D341Med (cell line): ENCODE measurements around the gene PNCK.
"Not testable (repeated sequence)": the region's sequence is repeated elsewhere in the genome, so short reads cannot be mapped to it uniquely, and the experiment has no call there.

ENCODE experiments used
- DNase-seq: peaks from one replicate; pipeline ENCODE4 v3.0.0; 2012; ENCODE audit warnings: low spot score

Gene PNCK

DNA sequence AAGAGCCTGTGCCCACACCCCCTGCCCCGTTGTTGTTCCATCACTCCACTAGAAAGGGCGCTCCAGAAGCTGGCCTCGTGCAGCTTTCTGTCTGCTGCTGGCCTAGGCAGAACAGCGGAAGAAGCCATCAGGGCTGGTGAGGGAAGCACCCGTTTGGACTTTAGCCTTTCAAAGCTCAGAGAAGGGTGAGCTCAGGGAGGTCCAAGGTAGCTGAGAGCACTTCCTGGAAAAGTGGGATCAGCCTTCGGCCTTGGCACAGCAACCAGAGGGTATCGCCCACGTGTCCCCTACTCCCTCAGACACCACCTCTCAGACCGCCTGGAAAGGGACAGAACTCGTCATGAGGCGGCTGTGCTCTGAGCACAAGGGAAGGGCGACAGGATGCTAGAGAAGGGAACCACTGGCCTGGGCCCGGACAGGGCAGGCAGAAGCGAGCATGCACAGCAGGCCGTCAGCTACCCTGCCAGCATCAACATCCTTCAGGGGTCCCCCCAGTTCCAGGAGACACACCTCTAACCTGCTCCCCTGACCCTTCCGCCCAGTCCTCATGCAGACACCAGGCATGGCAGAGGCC is 25.7 kb upstream of the PNCK start:
- DNase-seq = not testable (repeated sequence)

- DNase-seq = no peak
Observed at GRCh38 chrX:153697924-153698865, 24.6 kb upstream of the PNCK start.

DNA sequence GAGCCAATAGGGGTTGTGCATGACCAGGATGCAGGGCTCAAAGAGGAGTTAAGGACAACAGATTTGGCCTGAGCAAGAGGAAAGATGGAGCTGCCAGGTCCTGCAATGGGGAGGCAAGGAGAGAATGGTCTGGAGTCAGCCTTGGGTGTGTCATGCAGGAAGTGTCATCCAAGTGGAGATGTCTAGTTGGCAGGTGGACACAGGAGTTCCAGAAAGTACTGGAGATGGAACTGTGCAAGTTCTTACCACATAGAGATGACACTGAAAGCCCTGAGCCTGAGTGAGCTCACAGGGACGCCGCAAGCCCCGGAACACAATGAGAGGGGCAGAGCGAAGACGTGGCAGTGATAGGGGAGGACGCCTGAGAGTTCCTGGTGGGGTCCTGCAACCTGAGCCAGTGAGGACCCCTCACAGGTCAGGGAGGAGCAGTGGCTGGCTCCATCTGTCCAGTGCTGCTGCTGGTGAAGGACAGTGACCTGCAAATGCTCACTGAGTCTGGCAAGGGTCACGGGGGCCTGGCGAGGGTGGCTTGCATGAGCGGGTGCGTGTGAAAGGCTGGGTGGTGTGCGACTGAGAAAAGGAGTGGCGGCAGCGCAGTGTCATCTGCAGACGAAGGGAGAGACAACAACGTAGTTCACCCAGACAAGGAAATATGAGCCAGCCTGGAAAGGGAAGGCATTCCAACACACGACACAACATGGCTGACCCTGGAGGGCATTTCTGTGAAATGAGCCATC is 23.5 kb upstream of the PNCK start:
- DNase-seq = not testable (repeated sequence)

GRCh38 chrX:153696538-153696937 is 22.9 kb upstream of the PNCK start:
- not testable (repeated sequence) for DNase-seq

- DNase-seq = no peak
Observed at GRCh38 chrX:153696100-153696499, 22.5 kb upstream of the PNCK start.

DNA sequence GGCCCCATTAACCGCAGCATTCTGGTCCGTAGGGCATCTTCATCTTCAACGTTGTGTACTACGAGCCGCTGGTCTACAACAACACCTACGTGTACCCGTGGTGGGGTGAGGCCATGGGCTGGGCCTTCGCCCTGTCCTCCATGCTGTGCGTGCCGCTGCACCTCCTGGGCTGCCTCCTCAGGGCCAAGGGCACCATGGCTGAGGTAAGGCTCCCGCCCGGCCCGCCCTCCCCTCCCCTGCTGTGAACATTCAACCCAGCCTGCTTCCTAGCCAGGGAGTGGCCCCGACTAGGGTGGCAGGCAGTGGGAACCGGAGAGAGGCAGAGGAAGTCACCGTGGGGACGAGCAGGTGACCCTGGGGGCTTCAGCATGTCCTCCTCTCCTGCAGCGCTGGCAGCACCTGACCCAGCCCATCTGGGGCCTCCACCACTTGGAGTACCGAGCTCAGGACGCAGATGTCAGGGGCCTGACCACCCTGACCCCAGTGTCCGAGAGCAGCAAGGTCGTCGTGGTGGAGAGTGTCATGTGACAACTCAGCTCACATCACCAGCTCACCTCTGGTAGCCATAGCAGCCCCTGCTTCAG is 21.2 kb upstream of the PNCK start:
- no peak for DNase-seq

DNA sequence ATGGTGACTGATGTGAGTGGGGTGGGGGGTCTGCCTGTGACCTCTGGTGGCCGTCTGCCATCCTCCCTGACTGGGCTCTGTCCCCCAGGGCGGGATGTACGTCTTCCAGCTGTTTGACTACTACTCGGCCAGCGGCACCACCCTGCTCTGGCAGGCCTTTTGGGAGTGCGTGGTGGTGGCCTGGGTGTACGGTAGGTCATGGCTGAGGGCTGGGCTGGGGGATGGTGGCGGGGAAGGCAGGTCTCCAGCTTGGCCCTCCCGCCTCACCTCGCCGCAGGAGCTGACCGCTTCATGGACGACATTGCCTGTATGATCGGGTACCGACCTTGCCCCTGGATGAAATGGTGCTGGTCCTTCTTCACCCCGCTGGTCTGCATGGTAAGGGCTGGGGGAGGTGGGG is 20.6 kb upstream of the PNCK start:
- not testable (repeated sequence) for DNase-seq

- no peak for DNase-seq
Observed at GRCh38 chrX:153693216-153694086, 19.8 kb upstream of the PNCK start.

DNA sequence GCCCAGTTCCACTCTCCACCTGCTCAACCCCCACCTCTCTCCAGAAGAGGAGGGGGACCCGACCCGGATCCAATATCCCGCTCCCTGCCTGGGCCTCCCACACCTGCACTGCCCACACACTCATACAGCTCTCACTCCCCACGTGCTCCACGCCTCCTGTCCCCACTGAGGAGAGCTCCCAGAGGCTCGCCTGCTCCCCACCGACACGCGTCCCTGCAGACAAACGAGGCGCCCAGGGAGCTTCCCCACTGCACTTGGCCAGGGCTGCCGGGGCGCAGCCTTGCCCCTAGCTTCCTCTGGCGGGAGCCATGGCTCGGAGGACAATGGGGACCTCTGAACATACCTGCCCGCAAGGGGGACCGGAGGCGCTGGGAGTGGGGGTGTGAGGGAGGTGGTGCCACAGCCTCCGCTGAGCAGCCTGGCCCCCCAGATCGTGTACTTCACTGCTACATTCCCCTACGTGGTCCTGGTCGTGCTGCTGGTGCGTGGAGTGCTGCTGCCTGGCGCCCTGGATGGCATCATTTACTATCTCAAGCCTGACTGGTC is 19.1 kb upstream of the PNCK start:
- DNase-seq = no peak

DNA sequence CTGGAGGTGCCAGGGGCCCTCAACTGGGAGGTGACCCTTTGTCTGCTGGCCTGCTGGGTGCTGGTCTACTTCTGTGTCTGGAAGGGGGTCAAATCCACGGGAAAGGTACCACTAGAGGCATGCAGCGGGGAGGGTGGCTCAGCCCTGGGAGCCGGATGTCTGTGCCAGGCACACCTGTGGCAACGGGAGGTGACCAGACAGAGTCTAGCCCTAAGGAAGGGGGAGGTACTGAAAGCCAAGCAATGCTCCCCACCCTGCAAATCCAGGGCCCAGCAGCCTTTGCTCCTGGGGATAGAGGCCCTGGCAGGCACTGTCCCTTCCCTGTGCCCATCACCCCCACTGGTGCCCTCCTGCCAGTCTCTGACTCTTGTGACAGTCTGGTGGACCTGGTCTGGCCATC is 18.4 kb upstream of the PNCK start:
- DNase-seq = no peak

GRCh38 chrX:153691032-153691827 is 17.6 kb upstream of the PNCK start:
- DNase-seq = not testable (repeated sequence)

DNA sequence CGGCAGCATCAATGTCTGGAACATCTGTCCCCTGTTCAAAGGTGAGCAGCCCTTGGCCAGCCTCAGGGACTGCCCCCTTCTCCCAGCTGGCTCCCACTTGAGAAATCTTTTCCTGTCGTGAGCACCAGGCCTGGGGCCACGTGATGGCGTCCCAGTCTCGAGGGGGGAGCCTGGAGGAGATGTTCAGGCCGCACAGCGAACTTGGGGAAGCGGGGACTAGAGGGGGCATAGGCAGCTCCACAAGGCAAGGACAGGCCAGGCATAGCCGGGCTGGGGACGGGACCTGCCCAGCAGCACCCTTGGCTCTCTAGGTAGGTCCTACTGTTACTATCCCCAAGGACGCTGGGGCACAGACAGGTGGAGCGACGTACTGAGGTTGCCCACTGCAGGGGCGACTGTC is 16.9 kb upstream of the PNCK start:
- DNase-seq = no peak

- DNase-seq = no peak
Observed at GRCh38 chrX:153689654-153690465, 16.2 kb upstream of the PNCK start.

DNA sequence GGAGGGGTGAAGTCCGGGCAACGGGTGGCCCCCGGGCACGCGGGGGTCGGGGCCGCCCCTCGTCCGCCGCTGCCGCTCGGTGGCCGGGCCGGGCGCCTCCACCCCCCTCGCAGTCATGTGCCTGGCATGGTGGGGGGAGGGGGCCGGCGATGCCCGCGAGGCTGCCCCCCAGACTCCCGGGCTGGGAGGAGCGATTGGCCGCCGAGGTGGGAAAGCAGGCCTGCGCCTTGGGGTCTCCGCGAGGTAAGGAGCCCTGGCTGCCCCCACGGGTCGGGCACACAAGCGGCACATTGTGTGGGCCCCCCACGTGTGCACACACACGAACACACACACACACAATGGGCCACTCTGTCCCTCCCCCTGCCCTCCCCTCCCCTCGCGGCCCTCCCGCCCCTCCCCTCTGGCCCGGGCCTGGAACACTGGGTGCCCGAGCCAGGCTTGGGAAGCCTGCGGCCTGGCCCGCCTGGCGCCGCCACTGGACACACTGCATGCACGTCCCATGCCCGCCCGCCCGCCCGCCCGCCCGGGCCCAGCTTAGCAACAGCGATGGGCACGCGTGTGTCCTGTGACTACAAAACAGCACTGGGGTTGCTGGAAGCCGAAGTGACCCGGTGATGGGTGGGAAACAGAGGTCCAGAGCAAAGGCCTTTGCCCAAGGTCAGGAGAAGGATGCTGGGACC is 15.4 kb upstream of the PNCK start:
- DNase-seq = peak; percentile 45

GRCh38 chrX:153688506-153688905 is 14.9 kb upstream of the PNCK start:
- no peak for DNase-seq

- no peak for DNase-seq
Observed at GRCh38 chrX:153688071-153688470, 14.5 kb upstream of the PNCK start.

DNA sequence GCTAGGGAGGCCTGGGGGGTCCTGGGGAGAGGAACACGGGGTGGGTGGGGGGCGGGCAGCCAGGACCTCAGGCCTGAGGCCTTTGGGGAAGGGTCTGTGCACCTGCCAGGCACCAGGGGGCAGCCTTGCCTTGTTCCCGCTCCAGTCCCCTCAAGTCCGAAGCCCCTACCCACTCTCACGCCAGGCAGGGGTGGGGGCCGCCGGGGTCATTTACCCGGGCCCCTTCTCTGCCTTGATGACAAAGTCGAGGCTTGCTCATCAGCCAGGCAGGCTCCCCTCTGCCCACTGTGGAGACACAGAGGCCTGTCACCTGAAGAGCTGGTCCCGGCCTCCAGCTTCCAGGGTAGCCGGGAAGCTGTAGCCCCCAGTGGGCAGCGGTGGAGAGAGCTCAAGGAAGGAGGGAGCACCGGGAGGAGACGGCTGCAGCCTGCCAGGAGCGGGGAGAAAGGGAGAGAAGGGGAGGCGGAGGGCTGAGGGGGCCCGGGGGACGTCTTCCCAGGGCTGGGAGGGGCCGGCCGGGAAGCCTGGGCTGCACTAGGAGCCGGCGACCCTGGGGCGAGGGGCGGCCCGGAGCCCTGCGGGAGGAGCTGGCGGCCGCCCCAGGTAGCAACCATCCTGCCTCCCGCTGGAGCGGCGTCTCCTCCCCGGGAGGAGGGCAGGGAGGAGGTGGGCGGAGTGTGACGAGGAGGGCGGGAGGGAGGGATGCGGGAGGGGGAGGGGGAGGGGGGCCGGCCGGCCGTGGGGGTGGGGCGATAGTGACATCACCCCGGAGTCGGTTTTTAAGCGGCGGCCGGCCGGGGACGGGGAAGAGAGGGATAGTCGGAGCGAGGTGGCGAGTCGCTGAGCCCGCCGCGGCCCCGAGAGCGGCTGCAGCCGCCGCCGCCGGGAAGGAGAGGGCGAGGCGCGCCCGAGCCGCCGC is 13.8 kb upstream of the PNCK start, which contains the start of gene SLC6A8:
Gene SLC6A8 (plus strand): TSS at position 806 of the 919 bp plus-strand sequence. CDS start 649 bp downstream, outside the sequence.
- DNase-seq = peak; percentile 86

DNA sequence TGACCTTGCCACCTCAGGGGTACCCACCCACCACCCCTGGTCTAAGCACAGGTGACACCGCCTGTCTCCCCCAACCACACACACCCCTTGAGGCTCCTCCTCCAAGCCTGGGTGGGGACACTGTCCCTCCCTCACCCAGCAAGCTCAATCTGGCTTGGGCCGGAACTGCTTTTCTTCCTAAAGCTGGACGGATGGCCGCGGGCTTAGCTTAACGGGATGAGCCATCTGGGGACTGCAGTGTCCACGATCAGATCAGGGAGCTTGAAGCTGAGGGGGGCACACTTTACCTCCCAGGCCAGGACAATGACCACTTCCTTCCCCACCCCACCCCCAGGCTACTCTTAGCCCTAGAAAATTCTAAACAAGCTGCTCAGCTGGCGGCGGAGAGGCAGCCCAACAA is 13.1 kb upstream of the PNCK start:
- no peak for DNase-seq
